PC-9 (cell line): ENCODE data around the gene ARIH1. TPM values are rescaled to one million over a fixed set of nuclear protein-coding genes. Genes with fewer than 3 reads are reported as not detected.
"Not testable (repeated sequence)": the region's sequence is repeated elsewhere in the genome, so short reads cannot be mapped to it uniquely, and the experiment has no call there.

Source experiments
- BruUV-seq: library from RNA; stranded (reverse); fragments of 400-500 nt; replicated peaks from 2 replicates; lab custom pipeline; 2021; lab: Mats Ljungman, UMichigan
- CTCF ChIA-PET: fragments of 300-600 bp; sonication (Branson Sonifier 250); formaldehyde crosslinking; loops from one replicate; lab custom pipeline; 2022; ENCODE audit warnings: antibody characterized with exemption; lab: Charles Lee
- POLR2A ChIA-PET: fragments of 300-600 bp; sonication (Branson Sonifier 250); formaldehyde crosslinking; loops from one replicate; lab custom pipeline; 2022; ENCODE audit warnings: antibody characterized with exemption; ENCODE audit not compliant: unreplicated experiment; lab: Charles Lee
- DNase-seq, 2 experiments: peaks; one replicate each; pipeline versions ENCODE4 v3.0.0 to v3.0.0-alpha.2; 2015 to 2022; ENCODE audit warnings: mixed read lengths in 1 of 2
- H2AFZ ChIP-seq: fragments of 200-600 bp; sonication (generic); 2 replicates; pipeline ENCODE4 v1.8.1; 2017; ENCODE audit warnings: antibody characterized with exemption
- H3F3A ChIP-seq: fragments of 200-600 bp; sonication (generic); 2 replicates; pipeline ENCODE4 v1.8.1; 2017; ENCODE audit warnings: antibody characterized with exemption, mild to moderate bottlenecking, low read depth; ENCODE audit not compliant: insufficient read depth
- H3K27ac ChIP-seq: fragments of 200-600 bp; sonication (generic); 2 replicates; pipeline ENCODE4 v1.6.1; 2016; ENCODE audit warnings: mixed run types
- H3K27me3 ChIP-seq: fragments of 200-600 bp; sonication (generic); 2 replicates; pipeline ENCODE4 v1.6.1; 2016; ENCODE audit warnings: low read depth, mixed run types; ENCODE audit not compliant: insufficient read depth
- H3K36me3 ChIP-seq: fragments of 200-600 bp; sonication (generic); 2 replicates; pipeline ENCODE4 v1.6.1; 2016; ENCODE audit warnings: low read depth, mixed run types
- H3K4me1 ChIP-seq: fragments of 200-600 bp; sonication (generic); replicated peaks from 2 replicates; pipeline ENCODE4 v1.6.1; 2016; ENCODE audit warnings: mixed run types; ENCODE audit not compliant: insufficient read depth
- H3K4me2 ChIP-seq: fragments of 200-600 bp; sonication (generic); 2 replicates; pipeline ENCODE4 v1.6.1; 2017; ENCODE audit warnings: mixed run types
- H3K4me3 ChIP-seq: fragments of 200-600 bp; sonication (generic); 2 replicates; pipeline ENCODE4 v1.6.1; 2016; ENCODE audit warnings: mixed run types
- H3K79me2 ChIP-seq: fragments of 200-600 bp; sonication (generic); 2 replicates; pipeline ENCODE4 v1.6.1; 2017; ENCODE audit warnings: low read depth, mixed run types
- H3K9me2 ChIP-seq: fragments of 200-600 bp; sonication (generic); 2 replicates; pipeline ENCODE4 v1.8.1; 2017; ENCODE audit warnings: mild to moderate bottlenecking; ENCODE audit not compliant: insufficient read depth
- H3K9me3 ChIP-seq: fragments of 200-600 bp; sonication (generic); 2 replicates; pipeline ENCODE4 v1.8.1; 2016; ENCODE audit warnings: low read depth; ENCODE audit not compliant: insufficient read depth
- H4K20me1 ChIP-seq: fragments of 200-600 bp; sonication (generic); 2 replicates; pipeline ENCODE4 v1.8.1; 2017; ENCODE audit not compliant: insufficient read depth
- CTCF ChIP-seq: fragments of 200-600 bp; sonication (generic); conservative IDR thresholded peaks from 2 replicates; pipeline ENCODE4 v1.6.1; 2017; ENCODE audit warnings: mixed run types, antibody characterized with exemption, mild to moderate bottlenecking, moderate library complexity
- EZH2 ChIP-seq: fragments of 200-600 bp; sonication (generic); IDR thresholded peaks from 2 replicates; pipeline ENCODE4 v1.8.0; 2017; ENCODE audit warnings: antibody characterized with exemption, low read depth
- intact Hi-C: fragments of 100-400 bp; cut with micrococcal nuclease; formaldehyde crosslinking; loops from one replicate; pipeline ENCODE4 v1.10.0; 2022; ENCODE audit not compliant: unreplicated experiment
- total RNA-seq: library from RNA; stranded (reverse); gene quantifications from 2 replicates; pipeline ENCODE4 v1.2.3, GENCODE V29; 2021

The ARIH1 gene
- total RNA-seq, 1 experiment from 2014 or later: 144 TPM

- ChIA-PET CTCF (no interaction called here), POLR2A (no interaction called here)
- DNase-seq: peak; percentile 62 to 71
- intact Hi-C loops: loop anchor here (10.0 kb wide), 1 partner anchor 310 kb away; the partner anchor contains the start of gene ADPGK
- Histone ChIP-seq H3K4me1 (peaks cover 27% of the 10 kb centered on the region), H3K79me2 (peaks cover 71% of the 10 kb centered on the region), H3F3A (peaks cover 20% of the 10 kb centered on the region), H3K27ac (peak overlapping the region; percentile 94), H2AFZ (peak overlapping the region; percentile 76), H3K4me3 (peak overlapping the region; percentile 67), H3K9me2 (no peaks in the 10 kb centered on the region), H3K27me3 (no peaks in the 10 kb centered on the region), H3K9me3 (no peaks in the 10 kb centered on the region), H3K36me3 (peaks cover 32% of the 10 kb centered on the region), H3K4me2 (peak overlapping the region; percentile 89), H4K20me1 (peaks cover 48% of the 10 kb centered on the region)
- TF ChIP-seq CTCF (no peak), EZH2 (no peak)
- no TSS peak for BruUV-seq
Observed at GRCh38 chr15:72474912-72475628, 940 bp downstream of the ARIH1 start.

- H3K79me2 ChIP-seq: peaks cover 77% of the 10 kb centered on the region
- peak overlapping the region; percentile 89 for H3K4me2 ChIP-seq
- no peaks in the 10 kb centered on the region for H3K9me2 ChIP-seq
- H3K27ac ChIP-seq: peak overlapping the region; percentile 94
- H3F3A ChIP-seq: peaks cover 20% of the 10 kb centered on the region
- ChIA-PET POLR2A (no interaction called here), CTCF (interaction anchor here (0.5 kb wide), 1 partner anchor 16 kb away, joined by 4 read pairs; no protein-coding TSS in a partner anchor)
- peak overlapping the region; percentile 67 for H3K4me3 ChIP-seq
- H2AFZ ChIP-seq: peak overlapping the region; percentile 76
- H3K27me3 ChIP-seq: no peaks in the 10 kb centered on the region
- TF ChIP-seq CTCF (no peak), EZH2 (no peak)
- H3K9me3 ChIP-seq: no peaks in the 10 kb centered on the region
- peaks cover 27% of the 10 kb centered on the region for H3K4me1 ChIP-seq
- intact Hi-C loops: loop anchor here (10.0 kb wide), 1 partner anchor 309 kb away; the partner anchor contains the start of gene ADPGK
- BruUV-seq: no TSS peak
- peaks cover 32% of the 10 kb centered on the region for H3K36me3 ChIP-seq
- peaks cover 54% of the 10 kb centered on the region for H4K20me1 ChIP-seq
- DNase-seq: no peak
Observed at GRCh38 chr15:72475674-72476073, 1.5 kb downstream of the ARIH1 start.

- H3K9me3 ChIP-seq, H3K9me2 ChIP-seq, POLR2A ChIA-PET, H2AFZ ChIP-seq, H3K27ac ChIP-seq, DNase-seq, H3K27me3 ChIP-seq: not testable (repeated sequence)
- H3K4me1 ChIP-seq: peaks cover 27% of the 10 kb centered on the region
- peaks cover 60% of the 10 kb centered on the region for H4K20me1 ChIP-seq
- H3K4me2 ChIP-seq: peak overlapping the region; percentile 89
- H3K36me3 ChIP-seq: peaks cover 32% of the 10 kb centered on the region
- CTCF ChIA-PET: interaction anchor here (0.5 kb wide), 1 partner anchor 15 kb away, joined by 4 read pairs; no protein-coding TSS in a partner anchor
- intact Hi-C loops: loop anchor here (10.0 kb wide), 1 partner anchor 308 kb away; the partner anchor contains the start of gene ADPGK
- peaks cover 84% of the 10 kb centered on the region for H3K79me2 ChIP-seq
- peak overlapping the region; percentile 67; the same call in 1 of the 2 replicates for H3K4me3 ChIP-seq
- peaks cover 20% of the 10 kb centered on the region for H3F3A ChIP-seq
- TSS peak; percentile 32 for BruUV-seq
Observed at GRCh38 chr15:72476330-72476729, 2.2 kb downstream of the ARIH1 start.
